GM19035 (cell line): ENCODE data around the gene EGFLAM.

ENCODE experiments used
- ATAC-seq: cut with Tn5 transposase; IDR thresholded peaks from one replicate; pipeline ENCODE4 v1.9.1; 2021; ENCODE audit not compliant: unreplicated experiment

EGFLAM gene

DNA sequence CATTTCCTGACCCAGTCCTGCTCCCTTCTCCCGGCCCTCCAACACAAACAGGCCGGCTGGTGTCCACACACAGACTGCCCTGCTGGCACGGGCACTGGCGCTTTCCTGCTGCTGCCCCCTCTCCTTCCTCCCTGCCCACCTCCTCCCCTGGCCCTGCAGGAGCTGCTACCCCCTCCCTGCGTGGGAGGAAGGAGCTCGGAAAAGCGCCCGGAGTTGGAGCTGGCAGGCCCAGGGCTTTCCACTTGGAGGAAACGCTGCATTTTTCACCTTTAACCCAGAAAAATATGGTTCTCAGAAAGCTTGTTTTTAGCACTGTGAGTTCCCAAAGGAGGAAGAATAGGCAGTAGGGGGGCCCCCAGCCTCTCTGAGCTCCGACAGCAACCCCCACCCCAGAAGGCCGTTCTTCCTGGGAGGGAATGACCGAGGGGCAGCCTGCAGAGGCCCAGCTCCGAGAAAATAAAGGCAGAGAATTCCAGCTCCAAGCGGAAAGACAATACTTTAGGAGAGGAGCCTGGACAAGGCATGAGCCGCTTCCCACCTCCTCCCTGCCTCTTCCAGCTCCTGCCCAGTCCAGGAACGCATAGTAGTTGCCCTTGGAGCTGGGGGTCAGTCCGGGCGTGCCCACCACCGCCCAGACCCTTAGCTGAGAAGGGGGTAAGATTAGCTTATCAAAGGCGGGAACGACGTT is 209.1 kb downstream of the EGFLAM start:
- no peak for ATAC-seq

DNA sequence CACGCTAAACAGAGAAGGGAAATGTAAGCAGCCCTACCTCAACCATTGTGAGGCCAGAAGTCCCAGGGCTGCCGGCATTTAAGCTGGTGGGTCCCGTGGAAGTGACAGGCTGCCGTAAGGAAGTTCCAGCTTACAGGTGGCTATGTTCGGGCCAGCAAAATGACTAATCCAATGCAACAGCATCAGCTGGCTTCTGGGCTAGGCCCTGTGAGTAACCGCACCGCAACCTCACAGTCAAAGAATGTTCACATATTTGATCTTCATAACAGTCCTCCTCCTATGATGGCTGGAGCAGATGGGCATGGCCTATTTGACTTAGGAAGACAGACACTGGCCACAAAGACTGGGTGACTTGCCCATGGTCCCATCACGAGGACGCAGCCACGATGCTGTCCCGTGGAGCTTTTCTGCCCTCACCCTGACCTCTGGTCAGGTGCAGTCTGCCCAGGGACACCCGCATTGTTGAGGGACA is 209.9 kb downstream of the EGFLAM start:
- ATAC-seq: no peak

DNA sequence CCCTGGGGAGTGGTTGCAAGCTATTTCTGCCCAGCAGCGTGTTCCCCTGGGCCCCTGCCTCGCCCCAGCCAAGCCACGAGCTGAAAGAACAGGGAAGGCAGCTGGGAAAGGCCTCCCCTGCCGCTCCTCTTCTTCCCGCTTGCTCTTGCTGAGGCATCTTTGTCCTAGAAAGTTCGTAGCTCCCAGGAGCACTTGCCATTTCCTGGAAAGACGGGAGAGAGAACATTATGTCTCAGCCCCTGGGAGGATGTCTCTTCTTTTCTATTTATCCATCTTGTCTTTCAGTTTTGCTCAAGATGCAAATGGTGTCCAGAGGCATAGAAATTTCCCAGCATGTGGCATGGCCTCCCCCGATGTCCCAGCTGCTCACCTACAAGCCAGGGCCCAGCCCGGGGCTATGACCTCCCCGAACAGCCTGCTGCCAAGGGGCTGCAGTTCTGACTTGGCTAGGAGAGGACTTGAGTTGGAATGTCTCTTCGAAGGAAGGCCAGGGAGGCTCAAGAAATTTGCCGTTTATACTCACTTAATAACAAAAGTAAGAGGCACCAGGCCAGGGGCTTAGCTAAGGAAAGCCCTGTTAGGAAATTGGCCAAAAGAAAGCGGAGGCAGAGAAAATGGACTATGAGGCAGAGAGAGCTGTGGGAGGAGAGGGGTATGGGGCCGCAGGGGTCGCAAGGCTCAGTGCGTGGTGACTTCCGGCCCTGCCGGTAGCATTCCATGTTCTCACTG is 210.8 kb downstream of the EGFLAM start:
- no peak for ATAC-seq

DNA sequence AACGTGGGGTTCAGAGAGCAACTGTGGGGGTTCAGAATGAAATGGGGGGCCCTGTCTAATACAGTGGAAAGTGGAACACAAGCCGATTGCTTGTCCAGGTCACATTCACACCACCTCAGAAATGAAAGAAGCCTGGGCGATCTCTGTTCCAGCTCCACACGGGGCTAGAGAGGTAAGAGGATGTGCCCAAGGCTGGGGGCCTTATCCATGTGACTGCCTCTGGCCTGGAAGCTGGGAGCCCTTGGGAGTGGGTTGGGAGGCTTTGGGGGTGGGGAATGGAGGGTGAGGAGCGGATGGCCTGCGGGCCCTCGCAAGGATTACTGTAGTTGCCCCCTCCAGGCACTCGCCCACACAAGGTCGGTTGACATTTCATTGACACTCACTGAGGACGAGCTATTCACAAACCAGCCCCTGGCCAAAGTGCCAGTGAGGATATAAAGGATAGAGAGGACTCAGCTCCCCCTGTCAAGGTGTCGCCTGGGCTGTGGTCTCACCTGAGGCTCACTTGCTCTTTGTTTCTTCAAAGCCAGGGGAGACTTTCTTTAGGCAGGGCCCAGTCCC is 211.4 kb downstream of the EGFLAM start:
- ATAC-seq: no peak

DNA sequence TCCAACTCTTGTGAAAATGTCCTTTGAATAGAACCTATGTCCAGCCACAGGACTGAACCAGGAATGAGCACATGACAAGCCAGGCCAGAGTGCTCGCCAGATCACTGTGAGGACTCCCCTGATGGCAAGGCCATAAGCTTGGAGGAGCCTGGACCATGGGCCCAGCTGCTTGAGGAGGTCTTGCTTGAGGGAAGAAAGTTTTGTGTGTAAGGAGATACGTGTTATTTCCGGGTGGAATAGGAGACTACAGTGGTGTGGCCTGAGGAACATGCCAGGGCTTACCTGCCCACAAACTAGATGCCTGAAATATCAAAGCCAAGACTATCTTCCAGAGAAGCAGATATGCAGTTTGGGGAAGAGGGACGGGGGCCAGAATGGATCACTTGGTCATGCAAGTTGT is 213.3 kb downstream of the EGFLAM start:
- ATAC-seq: no peak

DNA sequence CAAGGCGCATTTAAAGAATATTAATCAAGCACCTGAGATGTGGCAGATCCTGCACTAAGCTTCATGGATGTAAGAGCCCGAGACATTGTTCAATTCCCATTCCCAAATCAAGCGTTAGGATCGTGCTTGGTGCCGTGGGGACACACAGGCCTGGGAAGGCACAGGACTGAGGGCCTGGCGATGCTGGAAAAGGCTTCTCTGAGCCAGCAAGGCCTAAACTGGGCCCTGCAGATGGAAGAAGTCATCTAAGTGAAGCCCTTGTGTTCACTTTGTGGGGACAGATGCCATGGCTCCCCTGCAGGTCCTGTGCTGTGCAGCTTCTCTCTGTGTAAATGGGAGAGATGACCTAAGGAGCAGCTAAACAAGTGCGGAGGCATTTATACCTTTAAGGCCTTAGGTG is 214.2 kb downstream of the EGFLAM start:
- ATAC-seq: no peak

DNA sequence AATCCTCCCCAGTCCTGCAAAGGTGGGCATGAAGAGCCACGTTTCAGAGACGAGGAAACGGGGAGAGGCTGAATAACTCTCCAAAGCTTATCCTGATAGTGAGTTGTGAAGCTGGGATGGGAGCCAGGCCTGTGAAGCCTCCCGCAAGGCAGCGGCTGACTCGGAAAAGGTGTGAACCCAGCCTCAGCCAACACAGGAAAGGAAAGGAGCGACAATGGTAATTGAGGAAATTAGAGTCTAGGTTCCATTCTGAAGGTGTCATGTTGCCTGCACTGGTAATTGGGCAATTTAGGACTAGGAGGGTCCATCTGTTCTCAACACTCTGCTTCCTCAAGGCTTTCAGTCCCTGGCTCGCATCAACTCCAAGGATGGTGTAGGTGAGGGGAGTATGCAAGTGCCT is 214.6 kb downstream of the EGFLAM start:
- ATAC-seq: no peak

DNA sequence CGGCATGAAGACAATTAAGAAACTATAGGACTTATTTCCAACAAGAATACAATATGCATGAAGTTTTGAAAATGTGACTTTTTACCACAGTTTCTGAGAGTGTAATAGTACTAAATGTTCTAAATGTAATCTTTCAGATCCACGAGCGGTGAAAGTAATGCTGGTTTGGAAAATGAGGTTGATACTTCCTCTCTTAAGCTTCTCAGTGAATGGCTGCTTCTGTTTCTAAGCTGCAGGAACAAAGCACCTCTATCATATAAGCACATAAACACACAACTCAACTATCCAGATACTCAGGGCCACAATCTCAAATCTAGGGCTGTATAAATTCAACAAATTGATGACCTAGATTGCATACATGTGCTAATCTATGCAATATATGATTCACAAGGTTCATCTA is 219.8 kb downstream of the EGFLAM start:
- ATAC-seq: no peak

DNA sequence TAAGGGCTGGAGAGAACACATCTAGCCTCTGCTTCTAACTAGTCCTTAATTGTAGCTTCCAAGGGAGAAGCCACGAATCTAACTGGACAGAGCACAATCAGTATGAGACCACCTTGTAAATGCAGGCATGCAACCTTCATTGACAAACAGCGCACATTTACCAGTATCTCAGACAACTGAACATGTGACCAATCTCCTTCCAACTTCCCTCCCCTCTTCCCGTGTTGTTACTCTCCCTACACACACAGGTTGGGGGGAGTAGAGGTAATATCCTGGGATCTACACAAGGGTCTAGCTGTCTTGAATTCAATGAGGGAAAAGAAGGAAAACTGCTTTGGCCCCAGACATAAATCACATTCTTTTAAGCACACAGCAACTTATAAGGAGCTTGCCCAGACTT is 220.5 kb downstream of the EGFLAM start:
- ATAC-seq: no peak

DNA sequence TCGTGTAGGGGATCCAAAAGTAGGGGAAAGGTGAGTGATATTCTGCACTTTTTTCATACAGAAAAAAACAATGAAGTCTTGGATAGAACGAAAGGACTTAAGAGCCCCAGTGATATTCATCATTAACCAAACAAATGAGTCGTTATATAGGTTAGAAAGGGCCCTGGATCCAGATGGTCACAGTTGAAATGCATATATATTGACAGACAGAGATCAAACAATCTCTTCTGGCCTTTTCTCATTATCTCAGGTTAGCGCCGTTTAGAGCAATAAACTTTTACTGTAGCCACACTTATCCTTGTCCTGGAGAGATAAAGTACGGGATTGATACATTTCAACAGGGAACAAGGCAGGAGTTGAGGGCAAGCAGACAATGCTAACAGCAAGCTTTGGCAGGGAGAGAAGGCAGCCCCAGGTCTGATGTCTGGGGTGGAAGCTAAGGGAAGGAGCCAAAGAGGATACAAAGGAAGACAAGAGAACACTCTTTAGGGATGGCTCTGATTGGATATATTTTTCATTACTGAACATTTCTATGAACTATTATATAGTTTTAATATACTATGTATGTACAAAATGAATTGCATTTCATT is 221.1 kb downstream of the EGFLAM start:
- no peak for ATAC-seq

DNA sequence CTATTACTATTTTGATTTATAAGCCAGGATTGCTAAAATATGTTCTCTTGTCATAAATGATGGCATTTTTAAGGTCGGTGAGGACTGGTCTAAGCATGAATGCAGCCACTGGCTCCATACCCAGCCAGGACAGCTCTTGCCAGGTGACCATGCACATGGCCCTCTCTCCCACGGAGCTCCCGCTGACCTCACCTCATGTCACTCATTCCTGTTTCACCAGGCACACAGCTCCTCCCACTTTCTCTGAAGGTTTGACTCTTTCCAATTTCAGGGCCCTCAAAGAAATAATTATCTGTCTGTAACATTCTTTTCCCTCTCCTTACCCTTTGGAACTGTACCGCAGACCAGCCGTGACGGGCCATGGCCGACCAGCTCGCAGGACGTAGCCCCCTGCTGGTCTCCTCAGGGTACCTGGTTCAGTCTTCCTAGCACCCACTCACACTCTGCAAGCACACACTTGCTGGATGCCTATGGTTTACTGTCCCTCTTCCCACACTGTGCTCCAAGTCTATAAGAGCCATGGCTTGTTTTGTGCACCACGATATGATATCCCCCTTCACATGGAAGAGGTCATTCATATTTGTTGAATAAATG is 225.5 kb downstream of the EGFLAM start:
- ATAC-seq: no peak

DNA sequence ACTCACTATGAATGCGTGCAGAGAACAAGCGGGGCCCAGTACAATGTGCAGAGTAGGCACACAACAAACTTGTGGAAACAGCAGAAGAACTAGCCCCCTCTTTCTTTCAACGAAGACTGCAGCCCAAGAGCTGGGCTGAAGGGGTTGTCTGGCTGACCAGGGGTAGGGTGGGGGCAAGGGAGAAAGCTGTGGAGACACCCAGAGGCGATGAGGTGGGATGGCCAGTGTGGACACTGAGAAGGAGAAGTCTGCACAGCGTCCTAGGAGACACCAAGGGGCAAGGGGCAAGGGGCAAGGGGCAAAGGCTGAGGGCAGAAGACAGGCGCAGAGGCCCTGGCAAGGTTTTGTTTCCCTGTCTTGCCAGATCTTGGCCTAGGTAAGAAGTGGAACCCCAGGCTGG is 235.8 kb downstream of the EGFLAM start:
- no peak for ATAC-seq

DNA sequence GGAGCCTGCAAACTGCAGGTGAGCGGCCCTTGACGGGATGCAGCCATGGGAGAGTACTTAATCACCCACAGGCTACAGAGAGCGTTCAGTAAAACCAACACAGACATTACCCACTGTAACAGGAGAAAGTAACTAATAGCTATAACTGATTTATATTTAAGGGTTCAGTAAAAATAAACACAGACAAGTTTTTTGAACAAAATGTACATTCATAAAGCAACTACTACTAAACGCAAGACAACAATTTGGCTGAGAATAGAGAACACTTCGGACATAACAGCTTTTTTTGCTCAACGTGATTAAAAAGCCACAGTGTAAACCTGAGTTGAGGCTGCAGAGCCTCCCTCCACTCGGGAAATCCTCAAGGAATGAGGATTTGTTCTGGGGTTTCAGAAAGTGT is 236.4 kb downstream of the EGFLAM start:
- no peak for ATAC-seq

DNA sequence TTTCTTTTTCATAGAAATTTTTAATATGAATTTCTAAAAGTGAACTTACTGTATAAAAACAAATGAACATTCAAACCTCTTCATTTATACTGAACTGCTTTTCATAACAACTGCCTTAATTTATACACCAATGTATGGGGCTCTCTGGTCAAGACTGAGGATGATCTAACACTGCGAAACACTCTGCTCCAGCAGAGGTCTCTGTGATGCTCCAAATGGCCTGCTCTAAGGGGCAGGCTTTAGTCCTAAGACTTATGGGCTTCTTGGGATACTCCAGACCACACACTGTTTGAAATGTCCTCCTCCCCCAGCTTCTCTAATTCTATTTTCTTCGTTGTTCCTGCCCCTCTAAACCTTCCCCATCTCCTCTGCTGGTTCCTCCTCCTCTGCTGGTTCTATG is 239.6 kb downstream of the EGFLAM start:
- no peak for ATAC-seq

DNA sequence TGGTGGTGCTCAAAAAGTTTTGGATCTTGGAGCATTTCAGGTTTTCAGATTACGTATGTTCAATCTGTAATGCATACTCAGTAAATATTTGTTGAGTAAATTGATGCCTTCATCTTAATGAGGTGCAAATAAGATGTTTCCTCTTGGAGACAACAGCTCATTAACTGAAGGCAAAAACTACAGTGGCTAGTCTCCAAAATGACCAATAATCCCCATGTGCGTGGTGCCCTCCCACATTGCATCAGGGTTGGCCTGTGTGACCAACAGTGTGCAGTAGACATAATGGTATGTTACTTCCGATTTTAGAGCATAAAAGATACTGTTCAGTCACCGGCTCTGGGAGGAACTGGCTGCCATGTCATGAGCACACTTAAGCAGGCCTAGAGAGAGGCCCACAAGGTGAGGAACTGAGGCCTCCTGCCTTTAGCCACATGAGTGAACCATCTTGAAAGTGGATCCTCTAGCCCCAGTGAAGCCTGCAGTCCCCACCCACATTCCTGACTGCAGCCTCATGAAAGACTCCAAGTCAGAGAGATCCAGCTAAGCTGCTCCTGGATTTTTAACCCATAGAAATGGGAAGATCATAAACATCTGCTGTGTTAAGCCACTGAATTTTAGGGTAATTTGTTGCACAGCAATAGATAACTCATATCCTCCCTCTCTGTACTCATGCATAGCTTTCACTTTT is 242.4 kb downstream of the EGFLAM start:
- no peak for ATAC-seq

DNA sequence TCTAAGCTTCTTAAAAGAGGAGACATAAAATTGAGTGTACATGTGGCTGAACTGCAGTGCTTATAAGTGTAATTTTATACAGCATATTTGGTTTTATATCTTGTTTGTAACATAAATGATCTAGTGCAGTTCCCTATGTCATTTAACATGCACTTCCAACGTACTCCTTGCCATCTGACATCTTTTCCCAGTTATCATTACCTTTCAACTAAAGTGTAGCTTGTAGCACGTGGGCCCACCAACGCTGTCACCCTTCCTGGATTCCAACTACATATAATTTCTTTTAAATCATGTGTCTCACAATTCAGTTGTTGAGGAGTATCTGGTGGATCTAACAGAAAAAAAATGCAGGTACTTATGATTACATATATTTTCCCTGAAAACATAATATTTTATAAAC is 247.9 kb downstream of the EGFLAM start:
- no peak for ATAC-seq

DNA sequence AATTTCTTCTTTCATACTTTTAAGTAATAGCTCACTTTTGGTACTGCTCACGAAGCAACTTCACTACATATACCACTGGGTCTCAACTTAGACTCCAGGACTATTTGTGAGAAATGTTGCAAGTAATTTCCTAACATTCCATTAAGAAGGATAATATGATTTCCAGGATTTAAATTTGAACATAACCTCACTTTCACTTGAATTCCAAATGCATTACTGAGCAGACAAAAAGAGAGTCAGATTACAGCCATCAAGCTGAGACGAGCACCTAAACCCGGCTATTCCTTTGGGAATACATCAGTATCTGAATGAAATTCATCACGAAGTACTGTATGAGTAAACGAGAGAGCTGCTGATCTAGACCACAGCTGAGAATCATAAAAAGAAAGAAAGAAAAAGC is 250.8 kb downstream of the EGFLAM start:
- ATAC-seq: no peak
